Skeletal muscle tissue (tissue), 4 donors: Measurements from ENCODE around the gene UBFD1. TPM values are rescaled to one million over a fixed set of nuclear protein-coding genes. Genes with fewer than 3 reads are reported as not detected.

ENCODE experiments used
- H3K27ac ChIP-seq: one replicate; pipeline ENCODE4 v1.7.0; 2013; ENCODE audit warnings: mild to moderate bottlenecking, low read depth, low read length, inconsistent platforms
- H3K27me3 ChIP-seq, 3 donors: one replicate each; pipeline ENCODE4 v1.7.0; 2013; ENCODE audit warnings: low read length in 3 of 3; ENCODE audit not compliant: control insufficient read depth in 3 of 3, insufficient read depth in 3 of 3
- H3K36me3 ChIP-seq, 3 donors: one replicate each; pipeline ENCODE4 v1.7.0; 2013; ENCODE audit warnings: low read length in 3 of 3; ENCODE audit not compliant: control insufficient read depth in 3 of 3, insufficient read depth in 3 of 3
- H3K4me1 ChIP-seq, 3 donors: one replicate each; pipeline ENCODE4 v1.7.0; 2013; ENCODE audit warnings: low read length in 3 of 3, mild to moderate bottlenecking in 3 of 3; ENCODE audit not compliant: control insufficient read depth in 3 of 3, insufficient read depth in 3 of 3
- H3K4me3 ChIP-seq, 3 donors: one replicate each; pipeline ENCODE4 v1.7.0; 2013; ENCODE audit warnings: low read length in 3 of 3
- H3K9ac ChIP-seq, 3 donors: one replicate each; pipeline ENCODE4 v1.7.0; 2013; ENCODE audit warnings: low read length in 3 of 3, mild to moderate bottlenecking in 3 of 3, moderate library complexity in 2 of 3, low read depth in 1 of 3
- H3K9me3 ChIP-seq, 3 donors: one replicate each; pipeline ENCODE4 v1.7.0; 2013; ENCODE audit warnings: low read length in 3 of 3; ENCODE audit not compliant: control insufficient read depth in 3 of 3
- total RNA-seq: library from RNA; depleted of rRNA; stranded (reverse); fragments of >200 nt; gene quantifications from one replicate; pipeline ENCODE4 v1.2.3, GENCODE V29; 2014
- donor health status: Osteomylitis.

UBFD1 gene
- total RNA-seq, 1 donor from 2014 or later = 36.5 TPM

- H3K27ac ChIP-seq = no peak overlapping the region
- H3K36me3 ChIP-seq = peaks cover 38 to 64% (median 57%) of the 10 kb centered on the region in 3 donors
- no peak overlapping the region for H3K9ac ChIP-seq
- no peaks in the 10 kb centered on the region for H3K9me3 ChIP-seq
- H3K4me1 ChIP-seq = peaks cover 0 to 4% (median 0%) of the 10 kb centered on the region in 3 donors
- no peak overlapping the region for H3K4me3 ChIP-seq
- H3K27me3 ChIP-seq = no peaks in the 10 kb centered on the region
Observed at GRCh38 chr16:23523876-23524385, 33.6 kb upstream of the UBFD1 start.

- H3K9ac ChIP-seq = no peak overlapping the region
- no peaks in the 10 kb centered on the region for H3K9me3 ChIP-seq
- H3K36me3 ChIP-seq = peaks cover 42 to 66% (median 59%) of the 10 kb centered on the region in 3 donors
- H3K27ac ChIP-seq = no peak overlapping the region
- no peak overlapping the region for H3K4me3 ChIP-seq
- H3K4me1 ChIP-seq = peaks cover 0 to 4% (median 0%) of the 10 kb centered on the region in 3 donors
- no peaks in the 10 kb centered on the region for H3K27me3 ChIP-seq
Observed at GRCh38 chr16:23524886-23525285, 32.6 kb upstream of the UBFD1 start.

GRCh38 chr16:23527961-23528643 lies 29.4 kb upstream of the UBFD1 start:
- peaks cover 0 to 4% (median 0%) of the 10 kb centered on the region in 3 donors for H3K4me1 ChIP-seq
- H3K9ac ChIP-seq = no peak overlapping the region
- no peak overlapping the region for H3K4me3 ChIP-seq
- H3K27ac ChIP-seq = no peak overlapping the region
- no peaks in the 10 kb centered on the region for H3K9me3 ChIP-seq
- peaks cover 47 to 63% (median 61%) of the 10 kb centered on the region in 3 donors for H3K36me3 ChIP-seq
- no peaks in the 10 kb centered on the region for H3K27me3 ChIP-seq

GRCh38 chr16:23528644-23529310 lies 28.8 kb upstream of the UBFD1 start:
- H3K27me3 ChIP-seq = no peaks in the 10 kb centered on the region
- no peak overlapping the region for H3K4me3 ChIP-seq
- H3K9me3 ChIP-seq = no peaks in the 10 kb centered on the region
- peaks cover 42 to 60% (median 59%) of the 10 kb centered on the region in 3 donors for H3K36me3 ChIP-seq
- no peak overlapping the region for H3K27ac ChIP-seq
- H3K4me1 ChIP-seq = peaks cover 0 to 4% (median 0%) of the 10 kb centered on the region in 3 donors
- H3K9ac ChIP-seq = no peak overlapping the region

GRCh38 chr16:23530062-23530461 lies 27.5 kb upstream of the UBFD1 start:
- Histone ChIP-seq H3K27ac (no peak overlapping the region), H3K27me3 (no peaks in the 10 kb centered on the region), H3K36me3 (peaks cover 41 to 63% (median 61%) of the 10 kb centered on the region in 3 donors)

GRCh38 chr16:23532448-23532847 lies 25.1 kb upstream of the UBFD1 start:
- Histone ChIP-seq H3K27me3 (no peaks in the 10 kb centered on the region), H3K36me3 (peaks cover 42 to 64% (median 58%) of the 10 kb centered on the region in 3 donors), H3K4me3 (no peak overlapping the region), H3K9ac (no peak overlapping the region), H3K9me3 (no peaks in the 10 kb centered on the region), H3K4me1 (peaks cover 0 to 9% (median 5%) of the 10 kb centered on the region in 3 donors), H3K27ac (no peak overlapping the region)

More at GRCh38 chr16:23530062-23530461, 27.5 kb upstream of the UBFD1 start:
- peaks cover 0 to 9% (median 4%) of the 10 kb centered on the region in 3 donors for H3K4me1 ChIP-seq
- H3K9me3 ChIP-seq = no peaks in the 10 kb centered on the region
- H3K9ac ChIP-seq = no peak overlapping the region
- H3K4me3 ChIP-seq = no peak overlapping the region

- H3K36me3 ChIP-seq = peaks cover 31 to 53% (median 37%) of the 10 kb centered on the region in 3 donors
- H3K9me3 ChIP-seq = no peaks in the 10 kb centered on the region
- H3K4me3 ChIP-seq = no peak overlapping the region
- H3K9ac ChIP-seq = no peak overlapping the region
- H3K27ac ChIP-seq = no peak overlapping the region
- peaks cover 0 to 5% (median 4%) of the 10 kb centered on the region in 3 donors for H3K4me1 ChIP-seq
- H3K27me3 ChIP-seq = no peaks in the 10 kb centered on the region
Observed at GRCh38 chr16:23534868-23535860, 22.4 kb upstream of the UBFD1 start.

- Histone ChIP-seq H3K27me3 (no peaks in the 10 kb centered on the region), H3K4me1 (peaks cover 0 to 5% (median 4%) of the 10 kb centered on the region in 3 donors), H3K9me3 (no peaks in the 10 kb centered on the region), H3K4me3 (no peak overlapping the region), H3K9ac (no peak overlapping the region), H3K36me3 (peaks cover 34 to 57% (median 40%) of the 10 kb centered on the region in 3 donors), H3K27ac (no peak overlapping the region)
Observed at GRCh38 chr16:23535901-23536300, 21.6 kb upstream of the UBFD1 start.

- Histone ChIP-seq H3K27ac (no peak overlapping the region), H3K9ac (no peak overlapping the region), H3K4me3 (no peak overlapping the region), H3K27me3 (no peaks in the 10 kb centered on the region), H3K36me3 (peaks cover 28 to 50% (median 35%) of the 10 kb centered on the region in 3 donors), H3K4me1 (peaks cover 0 to 5% (median 4%) of the 10 kb centered on the region in 3 donors), H3K9me3 (no peaks in the 10 kb centered on the region)
Observed at GRCh38 chr16:23537390-23537789, 20.1 kb upstream of the UBFD1 start.
